HG02759 (cell line): Measurements from ENCODE around the gene C1orf105.

ENCODE experiments used
- ATAC-seq: cut with Tn5 transposase; IDR thresholded peaks from one replicate; pipeline ENCODE4 v1.9.1; 2021; ENCODE audit warnings: mild to moderate bottlenecking, moderate library complexity; ENCODE audit not compliant: unreplicated experiment

The C1orf105 gene

DNA sequence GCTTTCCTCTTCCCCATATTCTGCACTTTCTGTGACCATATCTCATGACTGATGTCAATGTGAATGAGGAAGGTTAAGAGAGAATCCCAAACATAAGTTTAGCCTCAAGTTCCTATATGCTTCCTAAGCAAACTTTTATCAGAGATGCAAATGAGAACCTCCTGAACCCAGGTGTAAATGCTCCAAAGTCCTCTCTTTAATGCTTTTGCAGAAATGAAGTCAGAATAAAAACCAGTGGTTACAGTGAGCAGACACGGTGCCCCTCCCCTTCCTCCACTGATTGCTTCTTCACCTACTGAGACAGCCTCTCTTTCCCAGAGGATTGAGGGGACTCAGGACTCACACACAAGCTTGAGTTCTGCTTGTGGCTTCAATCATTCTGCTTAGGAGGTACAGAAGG, 35.0 kb downstream of the C1orf105 start:
- no peak for ATAC-seq

- no peak for ATAC-seq
Observed at GRCh38 chr1:172456344-172456769, 35.9 kb downstream of the C1orf105 start.

DNA sequence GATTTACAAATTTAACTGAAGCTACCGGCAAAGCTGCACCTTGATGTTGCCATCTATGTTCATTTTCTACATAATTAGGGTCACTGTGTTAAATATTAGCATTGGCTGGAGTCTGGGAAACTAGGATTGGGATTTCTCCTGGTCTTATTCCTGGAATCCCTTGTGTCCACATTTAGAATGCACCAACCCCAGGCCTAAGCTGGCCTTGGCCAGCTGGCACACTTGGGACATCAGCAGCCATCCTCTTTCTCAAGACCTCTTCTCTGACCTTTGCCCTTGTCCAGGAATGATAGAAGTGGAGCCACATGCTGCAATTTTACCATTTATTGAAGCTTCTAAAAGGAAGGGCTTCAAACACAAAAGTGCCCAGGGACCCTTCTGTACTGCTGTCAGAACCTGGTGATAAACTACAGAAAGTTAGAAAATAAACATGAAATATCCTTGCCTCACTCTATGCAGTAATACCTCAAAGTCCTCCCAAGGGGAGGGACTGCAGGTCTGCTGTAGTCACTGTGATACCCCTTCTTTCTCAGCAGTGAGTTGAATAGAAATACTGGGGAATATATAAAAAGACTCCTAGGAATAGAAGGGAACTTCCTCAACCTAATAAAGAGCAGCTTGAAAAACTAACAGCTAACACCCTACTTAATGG, 37.1 kb downstream of the C1orf105 start:
- no peak for ATAC-seq

- ATAC-seq: no peak
Observed at GRCh38 chr1:172460177-172460576, 39.7 kb downstream of the C1orf105 start.

DNA sequence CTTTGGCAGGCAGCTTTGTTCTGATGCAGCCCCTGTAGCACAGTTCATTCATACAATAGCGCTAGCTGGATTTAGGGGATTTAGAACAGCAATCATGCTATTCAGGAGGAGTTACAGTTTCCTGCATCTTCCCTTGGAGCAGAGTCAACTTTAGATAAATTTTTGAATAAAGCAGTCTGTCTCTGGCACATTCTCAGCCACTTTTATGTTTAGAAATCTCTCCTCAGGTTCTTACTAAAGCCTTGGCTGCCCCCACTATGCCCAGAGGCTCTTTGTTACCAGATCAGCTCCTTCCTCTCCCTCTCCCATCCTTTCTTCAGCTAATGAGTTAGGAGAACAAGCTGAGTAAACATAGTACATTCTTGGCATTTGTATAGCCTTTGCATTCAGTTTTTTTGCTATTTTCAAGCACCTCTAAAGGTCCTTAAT, 40.4 kb downstream of the C1orf105 start:
- ATAC-seq: no peak

DNA sequence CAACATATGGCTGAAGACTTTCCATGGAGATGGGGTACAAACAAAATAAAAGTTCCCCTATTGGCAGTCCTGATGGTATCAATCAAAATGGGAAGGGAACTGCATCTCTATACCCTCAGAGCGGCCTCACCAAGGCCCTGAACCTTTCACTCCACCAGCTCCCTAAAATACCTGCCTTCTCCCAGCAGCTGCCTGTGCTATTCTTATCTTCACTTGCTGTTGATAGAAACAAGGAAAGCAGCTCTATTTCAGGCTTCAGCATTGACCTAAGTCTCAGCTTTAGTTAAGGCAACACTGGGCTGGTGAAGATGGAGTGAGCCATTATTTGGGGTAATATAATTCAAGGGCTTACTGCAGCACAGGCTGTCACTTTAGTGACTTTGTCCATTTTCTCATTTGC, 45.1 kb downstream of the C1orf105 start:
- ATAC-seq: no peak

DNA sequence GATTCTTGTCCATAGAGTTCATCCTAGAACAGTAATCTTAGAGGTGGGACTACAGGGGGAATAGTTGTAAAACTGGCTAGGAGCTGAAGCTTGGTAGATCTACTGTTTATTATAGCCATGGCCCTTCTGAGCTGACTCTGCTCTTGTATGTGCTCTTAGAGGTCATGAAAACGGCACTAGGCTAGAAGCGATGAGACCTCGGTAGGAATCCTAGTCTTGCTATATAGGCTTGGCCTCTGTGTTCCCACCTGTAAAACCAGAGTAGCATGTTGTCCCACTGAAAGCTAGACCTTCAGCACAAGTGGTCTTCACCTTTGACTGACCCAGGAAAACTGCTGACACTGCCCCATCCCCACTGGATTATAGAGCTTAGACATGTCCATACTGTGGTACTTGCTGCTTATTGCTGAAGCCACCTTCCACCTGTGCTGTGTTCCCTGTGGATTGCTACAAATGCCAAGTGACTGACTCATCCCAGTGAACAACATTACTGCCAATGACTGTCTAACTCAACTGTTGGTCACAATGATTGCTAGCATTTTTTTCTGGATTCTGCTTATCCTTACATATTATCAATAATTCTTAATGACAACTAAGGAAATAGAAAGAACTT, 46.4 kb downstream of the C1orf105 start:
- no peak for ATAC-seq

DNA sequence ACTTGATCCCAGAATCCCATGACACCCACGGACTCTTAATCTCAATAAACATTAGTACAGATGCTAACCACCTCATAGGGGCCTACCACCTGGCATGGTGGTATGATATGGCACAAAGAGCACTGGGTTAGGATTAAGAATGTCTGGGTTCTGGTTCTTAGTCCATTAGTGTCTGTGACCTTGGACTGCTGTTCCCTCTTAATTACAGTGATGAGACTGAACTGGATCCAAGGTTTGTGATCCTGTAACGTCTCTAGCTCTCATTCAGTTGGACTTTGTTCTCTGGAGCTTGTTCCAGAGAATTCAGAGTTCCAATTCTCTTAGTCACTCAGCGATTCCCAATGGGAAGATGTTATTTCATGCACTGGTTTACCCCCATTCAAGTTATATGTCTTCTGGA, 47.0 kb downstream of the C1orf105 start:
- no peak for ATAC-seq

GRCh38 chr1:172468296-172468695, 47.8 kb downstream of the C1orf105 start:
- no peak for ATAC-seq

- ATAC-seq: no peak
Observed at GRCh38 chr1:172469717-172470116, 49.2 kb downstream of the C1orf105 start.

- ATAC-seq: no peak
Observed at GRCh38 chr1:172470149-172470548, 49.7 kb downstream of the C1orf105 start.

GRCh38 chr1:172471666-172472065, 51.2 kb downstream of the C1orf105 start:
- no peak for ATAC-seq

DNA sequence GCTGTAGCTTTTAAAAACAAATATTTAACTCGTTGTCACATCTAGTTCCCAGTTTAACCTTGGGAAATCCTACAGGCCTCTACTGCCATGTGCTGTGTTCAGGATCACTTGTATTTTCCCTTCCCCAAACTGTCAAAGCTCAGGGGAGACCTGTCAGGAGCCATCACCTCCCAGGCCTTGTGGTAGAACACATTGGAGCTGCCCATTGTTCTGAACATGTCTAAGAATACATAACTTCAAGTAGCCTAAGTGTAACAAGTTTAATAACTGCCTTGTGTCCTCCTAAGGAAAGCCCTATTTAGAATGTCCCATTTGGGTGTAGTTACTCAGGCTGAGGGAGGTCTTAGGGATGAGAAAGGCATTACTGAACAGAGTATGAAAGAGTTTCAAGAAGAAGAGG, 52.0 kb downstream of the C1orf105 start:
- ATAC-seq: no peak

- ATAC-seq: no peak
Observed at GRCh38 chr1:172473302-172473701, 52.8 kb downstream of the C1orf105 start.

- ATAC-seq: no peak
Observed at GRCh38 chr1:172473842-172474241, 53.4 kb downstream of the C1orf105 start.

GRCh38 chr1:172476218-172476811, 55.8 kb downstream of the C1orf105 start:
- ATAC-seq: no peak

- ATAC-seq: no peak
Observed at GRCh38 chr1:172477216-172477615, 56.7 kb downstream of the C1orf105 start.

- ATAC-seq: no peak
Observed at GRCh38 chr1:172477741-172478140, 57.3 kb downstream of the C1orf105 start.

- no peak for ATAC-seq
Observed at GRCh38 chr1:172478485-172478884, 58.0 kb downstream of the C1orf105 start.

- ATAC-seq: no peak
Observed at GRCh38 chr1:172480431-172480830, 59.9 kb downstream of the C1orf105 start.

GRCh38 chr1:172482044-172482443, 61.6 kb downstream of the C1orf105 start:
- ATAC-seq: no peak

DNA sequence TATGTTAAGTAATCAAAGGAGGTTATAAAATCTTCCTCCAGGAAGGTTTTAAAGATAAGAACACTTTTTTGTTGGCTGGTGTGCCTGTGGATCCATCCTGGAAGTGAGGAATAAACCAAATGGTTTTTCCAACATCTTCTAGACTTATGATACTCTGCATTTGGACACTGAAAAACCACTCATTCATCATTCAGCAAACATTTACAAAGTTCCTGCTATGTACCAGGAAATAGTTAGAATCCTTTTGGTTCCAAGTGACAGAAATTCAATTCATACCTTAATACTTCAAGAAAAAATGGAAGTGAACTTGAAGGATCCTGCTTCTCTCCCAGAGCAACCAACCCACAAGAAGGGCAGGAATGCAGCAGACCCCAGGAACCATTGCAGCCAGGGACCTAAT, 63.0 kb downstream of the C1orf105 start:
- ATAC-seq: no peak
